Activated CD8-positive, alpha-beta T cell treated with anti-CD3 and anti-CD28 coated beads, Interleukin-2, amount 10 ng/mL, durations not matched to agents 7 days and 5 days (primary cell): ENCODE data around the gene HOXB7. TPM values are rescaled to one million over a fixed set of nuclear protein-coding genes. Genes with fewer than 3 reads are reported as not detected.

Experiments
- ATAC-seq: fragments of 150-1000 bp; cut with Tn5 transposase; one replicate; pipeline ENCODE4 v1.10.0; 2021; ENCODE audit warnings: moderate library complexity
- CTCF ChIA-PET: fragments of 350-600 bp; sonication (Branson Sonifier 250); formaldehyde crosslinking; loops from one replicate; lab custom pipeline; 2021; ENCODE audit warnings: antibody characterized with exemption; lab: Charles Lee
- POLR2A ChIA-PET: fragments of 350-600 bp; sonication (Branson Sonifier 250); formaldehyde crosslinking; loops from one replicate; lab custom pipeline; 2021; ENCODE audit warnings: antibody characterized with exemption; lab: Charles Lee
- DNase-seq: peaks from one replicate; pipeline ENCODE4 v3.0.0-alpha.2; 2020
- H3K27ac Mint-ChIP-seq: one replicate; pipeline ENCODE4 v1.8.0; 2021; ENCODE audit warnings: mild to moderate bottlenecking, mixed read lengths
- H3K27me3 Mint-ChIP-seq: one replicate; pipeline ENCODE4 v1.8.0; 2021; ENCODE audit warnings: low read depth, mixed read lengths
- H3K36me3 Mint-ChIP-seq: one replicate; pipeline ENCODE4 v1.8.0; 2021; ENCODE audit warnings: low read depth, mixed read lengths
- H3K4me1 Mint-ChIP-seq: one replicate; pipeline ENCODE4 v1.8.0; 2021; ENCODE audit warnings: low read depth, mixed read lengths
- H3K4me3 Mint-ChIP-seq: one replicate; pipeline ENCODE4 v1.8.0; 2021; ENCODE audit warnings: mild to moderate bottlenecking, mixed read lengths
- H3K9me3 Mint-ChIP-seq: one replicate; pipeline ENCODE4 v1.8.0; 2022; ENCODE audit warnings: mixed read lengths; ENCODE audit not compliant: insufficient read depth
- total RNA-seq, 2 experiments: library from RNA; stranded (reverse); gene quantifications; one replicate each; pipeline ENCODE4 v1.2.3, GENCODE V29; 2021

The HOXB7 gene
- total RNA-seq: under 1 TPM; 0.87 to 0.91 TPM

DNA sequence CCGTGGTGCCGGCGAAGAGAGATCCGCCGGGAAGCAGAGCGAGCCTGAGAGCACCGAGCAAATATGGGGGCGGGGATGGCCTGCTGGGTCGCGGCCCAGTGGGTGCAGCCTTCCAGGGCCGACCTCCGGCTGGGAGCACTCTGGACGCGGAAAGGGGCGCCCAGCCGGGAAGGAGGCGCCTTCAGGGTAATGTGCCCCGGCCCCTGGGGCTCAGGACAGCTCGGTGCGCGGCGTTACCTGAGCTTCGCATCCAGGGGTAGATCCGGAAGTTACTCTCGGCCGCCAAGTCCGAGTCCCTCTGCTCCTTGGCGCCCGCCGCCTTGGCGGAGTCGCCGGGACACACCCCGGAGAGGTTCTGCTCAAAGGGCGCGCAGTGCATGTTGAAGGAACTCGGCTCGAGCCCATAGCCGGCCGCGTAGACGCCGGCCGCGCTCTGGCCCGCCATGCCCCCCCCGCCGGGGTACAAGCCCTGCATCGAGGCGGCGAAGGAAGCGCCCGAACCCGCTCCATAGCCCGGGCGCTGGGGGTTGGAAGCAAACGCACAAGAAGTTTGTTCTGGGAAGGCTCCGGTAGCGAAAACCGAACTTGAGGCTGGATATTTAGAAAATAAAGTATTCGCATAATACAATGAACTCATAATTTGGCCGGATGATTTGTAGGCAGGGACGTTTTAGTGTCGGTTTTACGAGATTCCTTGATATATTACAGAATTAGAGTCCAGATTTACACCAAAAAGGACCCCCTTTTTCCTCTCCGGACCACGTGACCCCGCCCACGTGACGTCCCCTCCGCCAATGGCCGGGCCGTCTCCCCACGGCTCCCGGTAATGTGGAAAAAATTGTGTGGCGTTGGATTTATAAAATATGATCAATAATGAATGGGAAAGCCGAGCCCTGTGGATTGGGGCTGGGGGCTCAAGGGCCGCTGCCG is at the start of gene HOXB7:
Gene HOXB7 (minus strand): TSS at position 736 of the 930 bp plus-strand sequence. CDS start 99 bp downstream, at position 637.
- peaks cover 70% of the 10 kb centered on the region for H3K27me3 Mint-ChIP-seq
- H3K4me1 Mint-ChIP-seq: peaks cover 36% of the 10 kb centered on the region
- peaks cover 3% of the 10 kb centered on the region for H3K36me3 Mint-ChIP-seq
- DNase-seq: peak; percentile 75
- ChIA-PET CTCF (interaction anchor here (0.7 to 4.4 kb wide), 6 partner anchors 8 to 585 kb away, joined by 3 to 32 read pairs (median 6); no protein-coding TSS in a partner anchor), POLR2A (interaction anchor here (1.0 kb wide), 1 partner anchor 164 kb away, joined by 3 read pairs; no protein-coding TSS in a partner anchor)
- no peaks in the 10 kb centered on the region for H3K9me3 Mint-ChIP-seq
- ATAC-seq: peak; percentile 47
- peak within 1 kb of the TSS; percentile 89 for H3K4me3 Mint-ChIP-seq
- peak within 1 kb of the TSS; percentile 71 for H3K27ac Mint-ChIP-seq

DNA sequence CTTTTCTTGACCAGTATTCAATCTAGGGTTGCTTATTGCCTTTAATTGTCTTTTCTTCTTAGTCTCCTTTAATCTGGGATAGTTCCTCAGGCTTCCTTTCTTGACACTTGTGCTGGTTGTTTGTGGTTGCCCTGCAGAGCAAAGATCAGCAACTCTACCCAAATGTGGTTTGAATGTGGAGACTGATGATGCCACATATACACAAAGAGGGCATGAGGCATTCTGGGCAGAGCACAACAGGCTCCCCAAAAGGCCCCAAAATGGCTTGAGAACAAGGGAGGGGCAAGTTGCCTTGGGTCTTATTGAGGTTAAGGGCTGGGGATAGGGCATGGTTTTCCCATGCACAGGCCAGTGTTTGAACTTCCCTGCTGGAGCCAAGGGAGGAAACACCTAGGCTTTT is 45.1 kb upstream of the HOXB7 start:
- Mint-ChIP-seq H3K4me1 (peaks cover 8% of the 10 kb centered on the region), H3K36me3 (no peaks in the 10 kb centered on the region), H3K27ac (no peak overlapping the region), H3K27me3 (peaks cover 26% of the 10 kb centered on the region), H3K4me3 (no peak overlapping the region), H3K9me3 (no peaks in the 10 kb centered on the region)
- ChIA-PET POLR2A (no interaction called here), CTCF (interaction anchor here (1.6 kb wide), 2 partner anchors 19 to 23 kb away, joined by 7 to 8 read pairs; no protein-coding TSS in a partner anchor)
- DNase-seq (no peak), ATAC-seq (no peak)

DNA sequence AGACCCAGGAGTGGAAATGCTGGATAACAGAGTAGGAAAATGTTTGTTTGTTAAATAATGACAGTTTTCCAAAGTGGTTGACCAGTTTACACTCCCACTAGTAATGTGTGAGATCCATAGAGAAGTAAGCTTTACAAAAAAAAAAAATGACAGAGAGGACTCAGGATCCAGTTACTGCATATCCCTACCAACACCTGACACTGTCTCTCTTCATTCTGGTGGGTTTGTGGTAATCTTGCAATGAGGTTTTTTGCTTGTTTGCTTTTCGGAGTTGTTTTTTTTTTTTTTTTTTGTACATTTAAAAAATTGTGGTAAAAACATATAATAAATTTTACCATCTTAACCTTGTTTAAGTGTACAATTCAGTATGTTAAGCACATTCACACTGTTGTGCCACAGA is 38.9 kb upstream of the HOXB7 start:
- POLR2A ChIA-PET: no interaction called here
- peaks cover 43% of the 10 kb centered on the region for H3K27me3 Mint-ChIP-seq
- no peak overlapping the region for H3K4me3 Mint-ChIP-seq
- H3K27ac Mint-ChIP-seq: no peak overlapping the region
- DNase-seq: no peak
- H3K9me3 Mint-ChIP-seq: no peaks in the 10 kb centered on the region
- no peak for ATAC-seq
- H3K4me1 Mint-ChIP-seq: peaks cover 30% of the 10 kb centered on the region
- CTCF ChIA-PET: interaction anchor here (0.5 to 2.7 kb wide), 4 partner anchors 13 to 553 kb away, joined by 3 to 14 read pairs (median 3); no protein-coding TSS in a partner anchor
- no peaks in the 10 kb centered on the region for H3K36me3 Mint-ChIP-seq

DNA sequence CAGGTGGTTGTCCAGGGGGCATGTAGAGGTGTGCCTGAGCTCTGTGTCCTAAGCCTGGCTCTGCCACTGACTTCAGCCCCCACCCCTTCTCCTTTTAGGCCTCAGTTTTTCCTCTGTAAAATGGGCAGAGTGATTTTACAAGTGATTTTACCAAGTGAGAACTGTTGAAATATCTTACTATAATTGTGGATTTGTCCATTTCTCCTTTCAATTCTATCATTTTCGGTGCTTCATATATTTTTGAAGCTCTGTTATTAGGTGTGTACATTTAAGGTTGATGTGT is 37.1 kb upstream of the HOXB7 start:
- H3K36me3 Mint-ChIP-seq: no peaks in the 10 kb centered on the region
- ChIA-PET CTCF (interaction anchor here (0.7 to 2.7 kb wide), 3 partner anchors 11 to 166 kb away, joined by 3 to 14 read pairs (median 5); no protein-coding TSS in a partner anchor), POLR2A (no interaction called here)
- no peaks in the 10 kb centered on the region for H3K9me3 Mint-ChIP-seq
- ATAC-seq (no peak), DNase-seq (no peak)
- peaks cover 60% of the 10 kb centered on the region for H3K27me3 Mint-ChIP-seq
- peaks cover 35% of the 10 kb centered on the region for H3K4me1 Mint-ChIP-seq
- peak overlapping the region; percentile 67 for H3K4me3 Mint-ChIP-seq
- H3K27ac Mint-ChIP-seq: peak overlapping the region; percentile 24

DNA sequence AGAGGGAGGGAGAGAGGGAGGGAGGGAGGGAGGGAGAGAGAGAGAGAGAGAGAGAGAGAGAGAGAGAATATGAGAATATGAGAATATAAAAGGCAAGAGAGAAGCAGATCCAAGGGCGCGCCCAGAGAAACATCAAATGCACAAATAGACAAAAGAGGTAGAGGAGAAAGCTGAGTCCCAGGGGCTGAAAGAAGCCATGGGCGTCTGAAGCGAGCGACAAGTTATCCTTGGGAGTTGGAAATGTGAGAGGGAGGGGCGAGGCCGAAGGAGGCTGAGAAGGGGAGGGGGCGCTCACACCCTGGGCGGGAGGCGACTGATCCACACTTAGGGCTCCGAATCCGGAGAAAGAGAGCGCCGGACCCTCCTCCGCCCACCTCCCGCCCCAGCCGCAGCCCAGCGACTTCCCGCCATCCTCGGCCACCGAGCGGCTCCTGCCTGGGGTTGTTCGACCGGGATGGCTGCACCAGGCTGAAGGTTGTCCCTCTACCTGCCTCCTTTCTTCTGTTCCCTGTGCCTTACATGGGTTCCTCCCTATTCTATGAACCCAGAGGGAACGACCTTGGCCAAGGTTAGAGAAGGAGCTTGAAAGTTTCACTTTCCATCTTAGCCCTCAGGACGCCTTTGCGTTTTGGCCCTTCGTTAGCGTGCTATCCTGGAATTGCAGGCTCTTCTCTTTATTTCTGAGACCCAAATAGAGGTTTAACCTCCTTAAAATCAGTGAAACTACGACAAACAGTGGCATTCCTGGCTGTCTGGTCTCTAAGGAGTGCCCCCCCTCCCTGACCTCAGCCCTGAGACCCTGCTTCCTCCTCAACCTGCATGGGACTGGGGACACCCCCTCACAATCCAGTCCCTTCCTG is 36.5 kb upstream of the HOXB7 start:
- Mint-ChIP-seq H3K4me1 (peaks cover 35% of the 10 kb centered on the region), H3K27ac (peak overlapping the region; percentile 75), H3K36me3 (no peaks in the 10 kb centered on the region), H3K4me3 (peak overlapping the region; percentile 74), H3K9me3 (no peaks in the 10 kb centered on the region), H3K27me3 (peaks cover 64% of the 10 kb centered on the region)
- DNase-seq (no peak), ATAC-seq (peak; percentile 50)
- POLR2A ChIA-PET: no interaction called here
- CTCF ChIA-PET: interaction anchor here (1.5 to 2.7 kb wide), 2 partner anchors 11 to 31 kb away, joined by 5 to 14 read pairs; no protein-coding TSS in a partner anchor

DNA sequence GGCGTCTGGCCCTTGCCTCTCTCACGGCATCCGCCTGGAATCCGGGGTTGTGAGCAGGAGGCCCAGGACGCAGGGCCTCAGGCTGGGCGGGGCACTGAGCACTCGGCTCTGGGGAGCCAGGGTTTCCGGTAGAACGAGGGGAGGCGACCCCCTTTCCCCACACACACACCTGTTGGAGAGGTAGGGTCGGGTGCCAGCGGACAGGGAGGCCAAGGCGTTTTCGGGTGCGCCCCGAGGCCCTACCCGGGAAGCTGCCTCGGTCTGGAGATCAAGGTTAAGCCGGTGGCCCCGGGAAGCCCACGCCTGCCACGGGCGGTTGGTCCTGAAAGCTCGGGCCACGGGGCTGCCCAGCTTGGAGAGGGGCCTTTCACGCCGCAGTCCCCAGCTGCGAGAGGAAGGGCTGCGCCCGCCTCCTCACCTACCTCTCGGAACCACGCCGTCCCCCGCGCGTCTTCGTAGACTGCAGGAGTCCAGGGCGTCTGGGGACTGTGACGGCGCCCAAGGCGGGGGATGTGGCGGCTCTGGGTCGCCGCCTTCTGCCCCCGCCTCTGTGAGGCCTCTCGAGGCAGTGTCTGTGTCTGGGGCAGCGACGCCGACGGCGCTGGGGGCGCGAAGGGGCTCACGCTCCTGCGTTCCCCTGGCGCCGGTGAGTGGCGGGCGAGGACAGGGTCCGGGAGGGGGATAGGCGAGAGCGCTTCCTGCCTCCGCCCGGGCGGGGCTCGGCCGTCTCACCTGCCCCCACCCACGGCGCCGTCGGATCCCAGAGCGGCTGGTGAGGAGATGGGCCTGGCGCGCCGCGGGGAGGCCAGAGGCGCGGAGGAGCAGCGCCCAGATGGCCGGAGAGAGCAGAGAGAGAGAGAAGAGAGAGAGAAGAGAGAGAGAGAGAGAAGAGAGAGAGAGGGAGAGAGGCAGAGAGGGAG is 35.6 kb upstream of the HOXB7 start:
- ChIA-PET POLR2A (no interaction called here), CTCF (interaction anchor here (1.0 kb wide), 1 partner anchor 10 kb away, joined by 3 read pairs; no protein-coding TSS in a partner anchor)
- H3K4me1 Mint-ChIP-seq: peaks cover 33% of the 10 kb centered on the region
- ATAC-seq (peak; percentile 77), DNase-seq (peak; percentile 42)
- H3K36me3 Mint-ChIP-seq: peaks cover 2% of the 10 kb centered on the region
- H3K9me3 Mint-ChIP-seq: no peaks in the 10 kb centered on the region
- peak overlapping the region; percentile 74 for H3K4me3 Mint-ChIP-seq
- H3K27ac Mint-ChIP-seq: peak overlapping the region; percentile 75
- peaks cover 70% of the 10 kb centered on the region for H3K27me3 Mint-ChIP-seq

DNA sequence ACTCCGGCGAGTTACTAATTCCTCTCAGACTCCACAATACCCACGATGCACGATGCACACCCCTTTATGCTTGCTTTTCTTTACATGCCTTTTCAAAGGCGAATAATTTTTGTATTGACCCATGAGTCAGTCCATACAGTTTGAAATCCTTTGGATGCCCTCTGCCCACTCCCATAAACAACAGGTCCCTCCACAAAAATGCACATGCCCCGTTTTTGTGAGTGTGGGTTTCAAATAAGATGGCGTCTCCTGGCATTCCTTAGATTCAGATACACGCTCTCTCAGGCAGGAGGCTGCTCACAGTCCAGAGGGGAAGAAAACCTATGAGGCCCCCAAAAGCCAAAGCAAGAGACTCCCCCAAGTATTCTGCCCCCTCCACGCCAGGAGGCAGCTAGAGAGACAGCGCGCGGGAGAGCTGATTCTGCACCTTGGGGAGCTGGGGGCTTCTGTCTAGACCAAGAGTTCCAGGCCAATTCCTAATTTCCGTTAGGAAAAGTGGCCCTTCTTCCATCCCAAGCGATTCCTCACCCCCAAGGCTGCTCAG is 34.9 kb upstream of the HOXB7 start:
- peak overlapping the region; percentile 74 for H3K4me3 Mint-ChIP-seq
- no peak overlapping the region for H3K27ac Mint-ChIP-seq
- H3K4me1 Mint-ChIP-seq: peaks cover 33% of the 10 kb centered on the region
- no peak for ATAC-seq
- no peaks in the 10 kb centered on the region for H3K9me3 Mint-ChIP-seq
- peaks cover 2% of the 10 kb centered on the region for H3K36me3 Mint-ChIP-seq
- DNase-seq: no peak
- CTCF ChIA-PET: interaction anchor here (1.0 kb wide), 1 partner anchor 9 kb away, joined by 3 read pairs; no protein-coding TSS in a partner anchor
- H3K27me3 Mint-ChIP-seq: peaks cover 75% of the 10 kb centered on the region
- POLR2A ChIA-PET: no interaction called here

DNA sequence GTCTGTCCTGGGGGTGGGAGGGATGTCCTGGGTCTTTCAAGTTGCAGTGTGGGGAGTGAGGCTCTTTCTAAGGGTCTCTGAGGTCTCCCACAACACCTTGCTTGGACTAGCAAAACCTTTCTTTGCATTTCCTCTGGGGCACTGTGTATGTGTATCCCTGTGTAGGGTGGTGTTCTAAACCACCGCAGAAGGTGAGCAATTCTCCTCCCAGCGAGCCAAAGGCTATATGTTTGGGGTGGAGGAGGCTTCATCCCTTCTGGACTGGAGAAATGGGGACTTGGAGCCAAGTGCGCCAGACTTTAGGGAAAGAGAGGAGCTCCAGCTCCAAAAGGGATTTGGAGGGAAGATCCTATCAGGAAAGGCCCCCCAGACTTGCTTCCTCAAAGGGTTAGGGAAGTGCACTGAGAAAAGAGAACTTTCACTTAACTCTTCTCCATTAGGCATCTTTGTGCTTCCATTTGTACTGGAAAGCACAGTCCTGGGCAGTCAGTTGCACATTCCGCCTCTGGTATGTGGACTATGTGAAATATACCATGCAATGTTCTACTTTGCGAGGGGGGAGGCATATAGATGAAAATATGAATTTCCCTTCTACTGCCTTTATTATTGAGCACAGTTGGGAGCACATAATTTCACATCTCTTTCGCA is 34.2 kb upstream of the HOXB7 start:
- ATAC-seq: no peak
- POLR2A ChIA-PET: no interaction called here
- no peak overlapping the region for H3K4me3 Mint-ChIP-seq
- no peak overlapping the region for H3K27ac Mint-ChIP-seq
- no peaks in the 10 kb centered on the region for H3K9me3 Mint-ChIP-seq
- DNase-seq: no peak
- H3K27me3 Mint-ChIP-seq: peaks cover 79% of the 10 kb centered on the region
- CTCF ChIA-PET: no interaction called here
- H3K4me1 Mint-ChIP-seq: peaks cover 33% of the 10 kb centered on the region
- H3K36me3 Mint-ChIP-seq: peaks cover 2% of the 10 kb centered on the region

DNA sequence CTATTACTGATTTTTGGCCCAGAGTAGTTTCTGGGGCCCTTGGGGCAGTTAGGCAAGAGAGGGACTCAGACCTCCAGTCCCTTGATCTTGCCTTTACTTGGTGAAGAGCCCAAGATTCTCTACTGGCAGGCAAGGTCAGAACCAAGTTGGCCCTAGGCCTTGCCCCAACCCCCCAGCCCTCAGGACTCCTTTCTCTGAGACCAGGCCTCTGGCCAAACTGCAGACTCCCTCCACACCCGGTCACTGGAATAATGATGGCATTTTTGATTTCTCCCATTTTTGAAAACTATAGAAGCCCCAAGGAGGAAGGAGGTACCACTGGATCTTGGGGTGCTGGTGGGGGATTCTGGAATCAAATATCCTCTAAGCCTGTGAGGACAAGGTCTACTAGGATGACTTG is 33.3 kb upstream of the HOXB7 start:
- no peak for ATAC-seq
- Mint-ChIP-seq H3K4me3 (no peak overlapping the region), H3K4me1 (peaks cover 33% of the 10 kb centered on the region), H3K36me3 (peaks cover 2% of the 10 kb centered on the region), H3K27me3 (peaks cover 81% of the 10 kb centered on the region), H3K9me3 (no peaks in the 10 kb centered on the region), H3K27ac (no peak overlapping the region)
- DNase-seq: no peak
- ChIA-PET CTCF (interaction anchor here (1.0 to 2.2 kb wide), 3 partner anchors 11 to 102 kb away, joined by 3 to 7 read pairs (median 3); no protein-coding TSS in a partner anchor), POLR2A (no interaction called here)

DNA sequence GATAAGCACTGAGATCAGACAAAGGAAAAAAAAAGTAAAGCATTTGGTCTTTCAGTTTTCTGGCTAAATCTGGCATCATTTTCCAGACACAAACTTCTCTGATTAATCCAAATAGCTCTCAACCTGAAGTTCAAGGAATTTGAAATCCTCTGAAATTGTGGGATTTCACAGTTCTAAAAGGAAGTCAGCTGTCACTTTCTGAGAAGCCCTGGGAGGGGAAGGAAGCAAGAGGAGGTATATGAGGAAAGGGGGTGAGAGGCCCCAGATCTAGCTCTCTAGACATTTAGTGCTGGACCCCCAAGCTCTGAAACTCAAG is 32.8 kb upstream of the HOXB7 start:
- H3K4me1 Mint-ChIP-seq: peaks cover 33% of the 10 kb centered on the region
- peaks cover 2% of the 10 kb centered on the region for H3K36me3 Mint-ChIP-seq
- DNase-seq (no peak), ATAC-seq (no peak)
- H3K9me3 Mint-ChIP-seq: no peaks in the 10 kb centered on the region
- ChIA-PET POLR2A (no interaction called here), CTCF (interaction anchor here (1.0 to 2.2 kb wide), 3 partner anchors 11 to 102 kb away, joined by 3 to 7 read pairs (median 3); no protein-coding TSS in a partner anchor)
- no peak overlapping the region for H3K27ac Mint-ChIP-seq
- H3K27me3 Mint-ChIP-seq: peaks cover 84% of the 10 kb centered on the region
- H3K4me3 Mint-ChIP-seq: no peak overlapping the region
